Neural progenitor cell (in vitro differentiated cells): Measurements from ENCODE around the gene PKP2.
A peak's percentile ranks its signal among the peaks of the same experiment; 100 is the strongest.

ENCODE experiments used
- EZH2 ChIP-seq: fragments of 200-600 bp; sonication (generic); IDR thresholded peaks from 2 replicates; pipeline ENCODE4 v1.6.1; 2017; ENCODE audit warnings: antibody characterized with exemption, mild to moderate bottlenecking, moderate library complexity
- EZH2phosphoT487 ChIP-seq: fragments of 200-600 bp; sonication (generic); IDR thresholded peaks from 2 replicates; pipeline ENCODE4 v1.6.1; 2017; ENCODE audit warnings: antibody characterized with exemption
- TF ChIP-seq, protein P1 (sequence below): fragments of 200-600 bp; sonication (generic); IDR thresholded peaks from 2 replicates; pipeline ENCODE4 v1.5.1; 2017; ENCODE audit warnings: antibody characterized with exemption, mild to moderate bottlenecking

DNA sequence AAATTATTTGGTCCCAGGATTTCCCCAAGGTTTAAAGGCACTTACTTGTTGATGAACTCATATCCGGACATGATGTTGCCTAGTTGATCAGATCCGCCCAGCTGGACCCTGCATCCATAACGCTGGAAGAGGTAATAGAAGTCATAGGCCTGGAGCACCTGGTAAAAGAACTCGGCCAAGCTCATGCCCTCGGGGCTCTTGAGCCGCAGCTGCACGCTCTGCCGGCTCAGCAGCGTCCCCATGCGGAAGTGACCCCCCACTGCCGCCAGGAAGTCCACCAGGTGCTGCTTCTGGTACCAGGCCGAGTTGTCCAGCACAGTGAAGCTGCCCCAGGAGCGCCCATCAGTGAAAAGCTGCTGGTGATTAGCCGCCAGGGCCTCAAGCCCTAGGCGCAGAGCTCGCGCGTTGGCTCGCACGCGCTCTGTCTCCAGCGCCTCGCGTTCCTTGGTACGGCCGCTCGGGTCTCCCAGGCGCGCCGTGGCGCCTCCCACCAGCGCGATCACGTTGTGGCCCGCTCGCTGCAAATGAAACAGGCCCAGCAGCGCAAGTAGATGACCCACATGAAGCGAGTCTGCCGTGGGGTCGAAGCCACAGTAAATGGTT is 141.4 kb downstream of the PKP2 start:
- TF ChIP-seq, protein P1, sequence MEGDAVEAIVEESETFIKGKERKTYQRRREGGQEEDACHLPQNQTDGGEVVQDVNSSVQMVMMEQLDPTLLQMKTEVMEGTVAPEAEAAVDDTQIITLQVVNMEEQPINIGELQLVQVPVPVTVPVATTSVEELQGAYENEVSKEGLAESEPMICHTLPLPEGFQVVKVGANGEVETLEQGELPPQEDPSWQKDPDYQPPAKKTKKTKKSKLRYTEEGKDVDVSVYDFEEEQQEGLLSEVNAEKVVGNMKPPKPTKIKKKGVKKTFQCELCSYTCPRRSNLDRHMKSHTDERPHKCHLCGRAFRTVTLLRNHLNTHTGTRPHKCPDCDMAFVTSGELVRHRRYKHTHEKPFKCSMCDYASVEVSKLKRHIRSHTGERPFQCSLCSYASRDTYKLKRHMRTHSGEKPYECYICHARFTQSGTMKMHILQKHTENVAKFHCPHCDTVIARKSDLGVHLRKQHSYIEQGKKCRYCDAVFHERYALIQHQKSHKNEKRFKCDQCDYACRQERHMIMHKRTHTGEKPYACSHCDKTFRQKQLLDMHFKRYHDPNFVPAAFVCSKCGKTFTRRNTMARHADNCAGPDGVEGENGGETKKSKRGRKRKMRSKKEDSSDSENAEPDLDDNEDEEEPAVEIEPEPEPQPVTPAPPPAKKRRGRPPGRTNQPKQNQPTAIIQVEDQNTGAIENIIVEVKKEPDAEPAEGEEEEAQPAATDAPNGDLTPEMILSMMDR, result peak; percentile 84
- TF ChIP-seq EZH2 (no peak), EZH2phosphoT487 (no peak)
